Prostate gland (tissue), 2 donors: Measurements from ENCODE around the gene FBLIM1.

Experiments used
- POLR2A ChIP-seq: fragments of 450-650 bp; IDR thresholded peaks from one replicate; pipeline ENCODE4 v1.6.1; 2016; ENCODE audit warnings: antibody characterized with exemption, mild to moderate bottlenecking
- TF ChIP-seq, protein P1 (sequence below), 4 experiments: fragments of 200-600 bp in 2 of 4; fragments of 450-650 bp in 2 of 4; sonication (generic) in 2 of 4; IDR thresholded peaks; 1 replicate in 3 of 4; 2 replicates in 1 of 4; pipeline ENCODE4 v1.5.1; 2016 to 2019; ENCODE audit warnings: antibody characterized with exemption in 4 of 4, mild to moderate bottlenecking in 2 of 4, moderate library complexity in 2 of 4

DNA sequence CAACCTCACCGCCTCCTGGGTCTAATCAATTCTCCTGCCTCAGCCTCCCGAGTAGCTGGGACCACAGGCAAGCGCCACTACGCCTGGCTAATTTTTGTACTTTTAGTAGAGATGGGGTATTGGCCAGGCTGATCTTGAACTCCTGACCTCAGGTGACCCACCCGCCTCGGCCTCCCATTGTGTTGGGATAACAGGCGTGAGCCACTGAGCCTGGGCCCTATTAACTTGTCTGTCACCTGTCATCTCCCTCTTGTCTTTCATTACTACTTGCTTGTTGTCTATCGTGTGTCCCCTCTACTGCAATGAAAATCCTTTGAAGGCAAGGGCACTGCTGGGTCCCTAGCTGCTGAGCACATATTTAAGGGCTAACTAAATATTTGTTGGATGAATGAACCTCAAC, 45.5 kb downstream of the FBLIM1 start:
- TF ChIP-seq, protein P1, sequence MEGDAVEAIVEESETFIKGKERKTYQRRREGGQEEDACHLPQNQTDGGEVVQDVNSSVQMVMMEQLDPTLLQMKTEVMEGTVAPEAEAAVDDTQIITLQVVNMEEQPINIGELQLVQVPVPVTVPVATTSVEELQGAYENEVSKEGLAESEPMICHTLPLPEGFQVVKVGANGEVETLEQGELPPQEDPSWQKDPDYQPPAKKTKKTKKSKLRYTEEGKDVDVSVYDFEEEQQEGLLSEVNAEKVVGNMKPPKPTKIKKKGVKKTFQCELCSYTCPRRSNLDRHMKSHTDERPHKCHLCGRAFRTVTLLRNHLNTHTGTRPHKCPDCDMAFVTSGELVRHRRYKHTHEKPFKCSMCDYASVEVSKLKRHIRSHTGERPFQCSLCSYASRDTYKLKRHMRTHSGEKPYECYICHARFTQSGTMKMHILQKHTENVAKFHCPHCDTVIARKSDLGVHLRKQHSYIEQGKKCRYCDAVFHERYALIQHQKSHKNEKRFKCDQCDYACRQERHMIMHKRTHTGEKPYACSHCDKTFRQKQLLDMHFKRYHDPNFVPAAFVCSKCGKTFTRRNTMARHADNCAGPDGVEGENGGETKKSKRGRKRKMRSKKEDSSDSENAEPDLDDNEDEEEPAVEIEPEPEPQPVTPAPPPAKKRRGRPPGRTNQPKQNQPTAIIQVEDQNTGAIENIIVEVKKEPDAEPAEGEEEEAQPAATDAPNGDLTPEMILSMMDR (IDR thresholded peaks at IDR 0.05): no peak
- no peak for TF ChIP-seq POLR2A
